Ovary (tissue), 3 donors: ENCODE data around the gene CD99L2.

Experiments
- CTCF ChIP-seq, 3 donors: fragments of 450-650 bp in 2 of 3; fragments of 200-600 bp in 1 of 3; IDR thresholded peaks; one replicate each; pipeline versions ENCODE4 v1.5.1 to v1.8.0; 2016 to 2022; ENCODE audit warnings: antibody characterized with exemption in 3 of 3, mild to moderate bottlenecking in 1 of 3
- EP300 ChIP-seq: sonication (generic); formaldehyde crosslinking; IDR thresholded peaks from one replicate; pipeline ENCODE4 v1.6.1; 2017; ENCODE audit warnings: antibody characterized with exemption
- POLR2A ChIP-seq: fragments of 450-650 bp; IDR thresholded peaks from one replicate; pipeline ENCODE4 v1.6.1; 2017; ENCODE audit warnings: antibody characterized with exemption, mild to moderate bottlenecking, moderate library complexity
- donor health status: DM: no; HTN: no; CAD: no.

GRCh38 chrX:150848914-150849365, 49.5 kb downstream of the CD99L2 start:
- TF ChIP-seq CTCF (IDR thresholded peaks at IDR 0.05): no peak
- TF ChIP-seq POLR2A: no peak
- TF ChIP-seq EP300: no peak
